Limb (tissue), 2 donors: Measurements from ENCODE around the gene EPAS1.

Source experiments
- DNase-seq, 2 donors: peaks; one replicate each; pipeline ENCODE4 v3.0.0-alpha.2; 2016; ENCODE audit errors: extremely low spot score in 2 of 2

Gene EPAS1

DNA sequence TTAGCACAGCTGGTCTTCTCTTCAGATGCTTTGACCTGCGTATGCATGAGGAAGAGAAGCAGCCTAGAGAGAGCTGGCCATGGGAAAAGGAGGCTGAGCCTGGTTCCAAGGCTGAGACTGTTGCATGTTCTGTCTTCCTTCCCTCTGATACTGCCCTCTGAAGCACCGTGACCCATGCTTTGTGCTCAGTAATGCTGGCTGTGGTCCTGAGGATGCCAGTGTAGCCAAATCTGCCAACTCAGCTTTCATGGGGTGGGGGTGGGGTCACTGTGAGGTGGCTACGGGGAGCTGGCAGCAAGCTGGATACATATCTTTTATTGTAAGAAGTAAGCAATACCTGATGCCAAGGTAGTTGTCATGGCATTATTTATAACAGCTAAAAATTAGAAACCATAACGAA, 41.5 kb downstream of the EPAS1 start:
- no peak for DNase-seq

DNA sequence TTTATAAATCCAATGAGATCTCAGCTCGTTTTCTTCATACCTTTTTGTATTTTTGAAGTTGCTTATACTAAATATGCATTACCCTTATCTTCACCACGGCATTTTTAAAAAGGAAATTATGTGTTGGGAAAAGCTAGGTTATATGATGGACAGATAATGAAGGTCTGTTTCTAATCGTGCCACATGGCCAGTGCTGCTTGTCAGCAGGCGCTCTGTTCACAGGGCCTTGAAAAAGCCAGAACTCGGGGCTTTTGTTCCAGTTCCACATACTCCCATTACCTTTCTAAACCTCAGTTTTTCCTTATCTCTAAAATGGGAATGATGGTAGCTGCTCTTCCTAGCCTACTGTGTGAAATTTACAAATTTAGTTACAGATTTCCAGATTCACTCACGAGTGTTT, 42.0 kb downstream of the EPAS1 start:
- no peak for DNase-seq

DNA sequence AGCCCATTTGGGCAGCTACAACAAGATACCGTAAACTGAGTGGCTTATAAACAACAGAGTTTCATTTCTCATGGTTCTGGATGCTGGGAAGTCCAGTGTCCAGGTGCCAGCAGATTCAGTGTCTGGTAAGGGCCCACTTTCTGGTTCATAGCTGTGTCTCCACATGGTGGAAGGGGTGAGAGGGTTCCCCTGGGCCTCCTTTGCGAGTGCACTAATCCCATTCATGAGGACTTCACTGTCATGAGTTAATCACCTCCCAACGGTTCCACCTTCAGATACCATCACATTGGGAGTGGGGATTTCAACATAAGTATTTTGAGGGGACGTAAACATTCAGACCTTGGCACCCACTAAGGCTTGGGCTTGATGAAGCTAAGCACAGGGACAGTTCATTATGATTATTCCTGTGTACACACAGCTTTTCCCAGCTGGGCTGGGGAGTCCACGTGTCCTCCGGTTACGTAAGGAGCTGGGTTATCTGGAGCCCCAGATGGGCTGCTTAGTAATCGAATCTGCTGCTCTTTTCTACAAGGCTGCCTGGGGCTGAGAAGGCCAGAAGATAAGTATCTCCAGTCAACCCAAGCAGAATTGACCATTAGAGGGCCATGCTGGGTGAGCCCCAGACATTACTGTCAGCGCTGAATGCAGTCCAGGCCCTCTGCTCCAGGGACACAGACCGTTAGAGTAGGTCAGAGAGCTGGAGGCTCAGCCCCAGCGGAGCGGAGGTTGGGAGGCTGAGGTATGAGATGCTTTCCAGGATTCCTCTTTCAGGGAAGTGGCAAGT, 42.7 kb downstream of the EPAS1 start:
- DNase-seq = peak in 1 of 2 donors; percentile 18

DNA sequence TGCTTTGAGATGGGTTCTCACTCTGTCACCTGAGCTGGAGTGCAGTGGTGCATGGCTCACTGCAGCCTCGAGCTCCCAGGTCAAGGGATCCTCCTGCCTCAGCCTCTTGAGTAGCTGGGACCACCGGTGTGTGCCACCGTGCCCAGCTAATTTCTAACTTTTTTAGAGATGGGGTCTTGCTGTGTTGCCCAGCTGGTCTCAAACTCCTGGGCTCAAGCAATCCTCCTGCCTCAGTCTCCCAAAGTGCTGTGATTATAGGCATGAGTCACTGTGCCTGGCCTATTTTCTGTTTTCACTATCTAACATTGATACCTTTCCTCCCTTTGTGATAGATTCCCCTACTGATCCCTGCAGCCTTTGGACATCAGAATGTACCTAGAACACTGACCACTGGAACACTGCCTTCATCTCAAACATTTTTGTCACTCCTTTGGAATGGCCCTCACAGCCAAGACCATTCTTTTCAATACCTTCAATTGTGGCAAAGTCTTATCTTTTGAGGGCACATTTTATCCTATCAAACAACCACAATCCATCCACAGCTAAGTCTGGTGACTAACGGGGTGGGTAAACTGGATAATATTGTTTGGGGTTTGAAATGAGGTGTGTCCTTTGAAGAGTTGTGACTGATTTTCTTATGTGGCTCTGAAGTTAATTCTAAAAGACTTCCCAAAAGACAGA, 43.7 kb downstream of the EPAS1 start:
- DNase-seq = no peak

DNA sequence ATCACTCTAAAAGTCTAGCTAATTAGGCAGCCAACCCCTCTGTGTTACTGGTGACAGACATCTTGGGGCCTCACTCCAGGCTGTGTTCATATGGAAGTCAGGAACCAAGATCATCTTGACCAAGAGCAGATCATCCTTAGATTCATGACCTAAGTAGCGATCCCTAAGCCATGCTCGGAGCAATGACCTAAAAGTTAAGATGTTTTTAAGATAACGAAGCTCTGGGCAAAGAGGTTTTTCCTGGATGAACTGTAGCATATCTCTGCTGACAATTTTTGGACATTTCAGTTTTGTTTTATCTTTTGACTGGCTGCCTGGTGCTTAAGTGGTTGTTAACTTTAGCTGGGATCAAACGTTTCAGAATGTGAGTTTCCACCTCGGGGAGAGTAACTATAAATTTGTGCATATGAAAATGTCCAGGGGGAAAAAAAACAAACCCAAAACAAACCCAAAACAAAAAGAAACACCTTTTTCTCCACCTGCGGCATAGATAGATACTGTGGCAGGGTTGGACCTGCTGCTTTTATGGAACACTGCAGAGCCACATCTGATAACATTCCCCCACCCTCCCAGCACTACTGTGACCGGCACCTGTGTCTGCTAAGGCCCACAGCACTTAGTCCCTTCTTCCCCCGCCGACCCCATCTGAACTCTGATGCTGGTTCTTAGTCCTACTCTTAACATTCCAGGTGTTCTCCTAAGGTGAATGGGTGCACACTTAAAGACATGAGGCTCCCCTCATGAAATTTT, 45.5 kb downstream of the EPAS1 start:
- DNase-seq = no peak

DNA sequence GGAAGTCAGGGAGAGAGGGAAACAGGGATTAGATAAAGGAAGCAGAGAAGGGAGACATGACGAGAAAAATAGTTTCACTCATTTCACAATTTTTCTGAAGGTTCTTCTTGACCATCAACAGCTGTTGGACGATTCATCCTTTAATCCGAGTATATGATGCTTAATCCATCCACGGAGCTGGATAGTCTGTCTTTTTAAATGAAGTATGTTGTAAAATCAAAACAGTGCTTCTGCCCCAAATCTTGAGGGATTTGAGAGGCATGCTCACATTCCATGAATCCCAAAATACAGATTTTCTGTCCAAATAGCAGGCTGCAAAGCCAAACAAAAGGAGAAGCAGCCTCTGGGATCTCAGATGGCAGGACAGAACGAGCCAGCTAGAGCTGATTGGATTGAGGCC, 47.5 kb downstream of the EPAS1 start:
- no peak for DNase-seq

DNA sequence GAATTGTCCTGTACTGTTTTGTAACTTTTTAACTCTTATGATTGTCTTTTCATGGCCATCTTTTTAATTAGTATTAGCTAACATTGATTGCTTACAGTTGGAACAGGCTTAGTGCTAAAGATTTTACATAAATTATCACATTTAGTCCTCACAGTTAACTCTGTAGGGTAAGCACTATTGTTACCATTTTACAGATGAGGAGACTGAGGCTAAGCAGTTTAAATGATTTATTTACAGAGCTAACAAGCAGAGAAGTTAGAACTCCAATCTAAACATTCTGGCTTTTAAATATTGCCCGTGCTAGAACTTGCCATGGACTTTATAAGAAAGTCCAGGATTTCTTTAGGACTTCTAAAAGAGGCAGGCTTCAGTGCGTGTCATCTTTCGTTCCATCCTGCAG, 48.6 kb downstream of the EPAS1 start:
- no peak for DNase-seq

DNA sequence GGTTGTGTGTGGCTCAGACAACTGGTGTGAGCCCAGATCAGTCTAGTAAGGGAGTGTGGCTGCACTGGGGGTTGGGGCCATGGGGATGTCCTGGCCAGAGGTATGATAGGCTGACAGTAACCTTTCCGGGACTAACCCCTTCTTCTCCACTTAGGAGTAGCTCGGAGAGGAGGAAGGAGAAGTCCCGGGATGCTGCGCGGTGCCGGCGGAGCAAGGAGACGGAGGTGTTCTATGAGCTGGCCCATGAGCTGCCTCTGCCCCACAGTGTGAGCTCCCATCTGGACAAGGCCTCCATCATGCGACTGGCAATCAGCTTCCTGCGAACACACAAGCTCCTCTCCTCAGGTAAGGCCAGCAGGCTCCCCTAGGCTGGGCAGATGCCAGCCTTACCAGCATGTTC, 49.5 kb downstream of the EPAS1 start:
- DNase-seq = no peak

DNA sequence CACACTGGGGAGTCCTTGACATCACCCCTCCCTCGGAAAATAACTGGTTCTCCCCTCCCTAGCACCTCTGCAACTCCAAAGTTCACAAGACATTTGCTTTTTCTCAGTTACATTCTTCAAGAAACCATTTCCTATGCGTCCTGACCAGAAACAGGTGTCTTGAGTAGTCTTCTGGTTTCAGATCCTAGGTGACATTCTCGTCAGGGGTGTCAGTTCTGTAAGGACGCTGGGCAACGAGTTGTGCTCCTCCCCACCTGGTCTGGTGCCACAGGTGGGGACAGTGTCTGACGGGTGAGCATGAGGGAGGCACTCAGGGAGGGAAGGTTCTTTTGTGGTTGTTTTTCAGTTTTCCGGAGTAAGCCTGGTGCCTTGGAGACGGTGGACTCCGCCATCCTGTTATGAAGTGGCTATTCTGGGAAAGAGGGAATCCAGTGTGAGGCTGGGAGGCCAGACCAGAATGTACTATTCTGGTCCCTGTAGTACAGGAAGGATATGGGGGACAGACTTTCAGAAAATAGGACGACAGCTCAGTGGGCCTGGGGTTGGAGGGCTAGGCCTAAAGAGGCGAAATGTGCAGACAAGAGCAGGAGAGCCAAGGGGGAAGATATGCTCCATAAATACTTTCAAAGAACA, 50.6 kb downstream of the EPAS1 start:
- DNase-seq = no peak

DNA sequence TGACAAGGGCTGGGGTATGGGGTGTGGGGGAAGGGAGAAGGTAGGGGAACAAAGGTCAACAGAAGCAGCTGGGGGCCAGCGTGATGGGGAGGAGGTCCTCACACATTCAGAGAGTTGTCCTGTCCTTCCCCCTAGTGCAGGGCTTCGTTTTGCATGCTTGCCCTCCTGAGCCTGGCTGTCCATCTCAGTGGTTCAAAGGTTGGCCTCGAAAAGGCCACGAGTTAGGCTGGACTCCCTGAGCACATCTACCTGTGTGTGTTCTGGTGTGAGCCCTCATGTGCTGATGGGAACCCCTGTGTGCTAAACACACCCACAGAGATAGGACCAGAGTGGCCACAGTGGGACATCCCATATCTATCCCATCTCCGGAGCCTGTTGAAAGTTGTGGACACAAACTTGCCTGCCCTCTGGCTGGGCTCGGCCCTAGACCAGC, 51.9 kb downstream of the EPAS1 start:
- DNase-seq = no peak

DNA sequence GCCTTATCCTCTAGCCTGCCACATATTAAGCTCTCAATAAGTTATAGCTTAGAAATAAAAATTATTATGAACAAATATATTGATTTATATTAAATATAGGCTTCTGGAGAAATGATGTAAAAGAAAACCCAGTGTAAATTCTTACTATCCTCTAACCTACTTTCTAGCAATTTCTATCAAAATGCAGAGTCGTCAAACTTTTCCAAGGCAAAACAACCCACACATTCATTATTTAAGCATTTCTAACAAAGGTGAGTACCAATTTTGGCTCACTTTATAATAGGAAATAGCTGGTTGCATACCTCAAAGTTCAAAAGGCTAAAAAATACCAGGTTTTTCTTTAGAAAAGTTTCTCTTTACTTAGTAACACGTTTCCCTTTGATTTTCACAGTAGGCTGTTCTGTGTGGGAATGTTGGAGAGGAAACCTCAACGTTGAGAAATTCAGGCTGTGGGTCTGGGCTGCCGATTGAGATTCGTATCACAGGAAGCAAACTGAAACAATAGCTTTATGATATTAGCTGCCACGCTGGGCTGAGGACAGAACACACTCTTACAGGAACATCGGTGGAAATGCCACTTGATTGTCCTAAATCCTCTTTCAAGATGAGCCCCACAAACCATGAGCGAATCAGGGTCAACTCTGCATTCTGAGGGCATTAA, 53.0 kb downstream of the EPAS1 start:
- DNase-seq = no peak

DNA sequence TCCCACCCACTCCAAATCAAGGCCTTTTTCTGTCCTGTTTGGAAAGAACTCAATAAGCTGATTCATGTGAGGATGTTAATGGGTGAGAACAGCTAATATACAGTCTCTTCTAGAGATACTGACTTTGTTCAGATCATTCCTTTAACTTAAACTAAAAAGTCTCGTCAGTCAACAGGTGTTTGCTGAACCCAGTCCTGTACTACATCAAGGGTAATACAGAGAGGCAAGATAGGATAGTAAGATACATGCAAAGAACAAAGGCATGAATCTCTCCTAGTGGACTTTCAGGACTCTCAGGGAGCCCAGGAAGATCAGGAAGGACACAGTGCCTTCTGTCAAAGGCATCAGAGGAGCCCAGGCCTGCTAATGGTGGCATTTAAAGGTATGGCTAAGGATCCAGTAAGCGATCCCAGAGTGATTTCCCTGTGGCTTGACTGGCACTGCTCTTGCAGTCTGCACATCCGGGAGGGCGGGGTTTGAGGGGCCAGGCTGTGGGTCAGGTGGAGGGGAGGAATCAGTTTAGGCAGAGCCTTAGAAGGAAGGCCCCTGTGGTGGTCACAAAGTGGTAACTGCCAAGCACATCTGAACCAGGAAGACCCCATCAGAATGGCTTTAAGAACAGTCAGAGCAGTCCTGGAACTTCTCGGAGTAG, 54.0 kb downstream of the EPAS1 start:
- DNase-seq = no peak

DNA sequence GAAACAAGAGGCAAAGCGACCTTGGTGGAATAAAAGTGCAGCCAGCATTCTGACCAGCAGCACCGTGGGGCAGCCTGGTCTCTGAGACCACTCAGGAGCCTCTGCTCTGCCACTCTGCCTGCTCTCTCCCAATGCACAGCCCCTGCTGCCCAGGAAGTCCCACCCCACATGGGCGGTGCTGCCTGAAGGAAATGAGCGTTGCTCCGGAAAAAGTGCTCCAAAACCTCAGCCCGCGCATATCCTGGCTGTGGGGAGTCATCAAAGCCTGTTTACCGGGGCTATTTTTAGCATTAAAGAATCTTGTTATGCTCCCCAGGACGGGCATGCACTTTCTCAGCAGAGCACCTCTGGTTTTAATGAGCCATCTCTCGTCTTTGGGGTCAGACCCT, 54.5 kb downstream of the EPAS1 start:
- no peak for DNase-seq

DNA sequence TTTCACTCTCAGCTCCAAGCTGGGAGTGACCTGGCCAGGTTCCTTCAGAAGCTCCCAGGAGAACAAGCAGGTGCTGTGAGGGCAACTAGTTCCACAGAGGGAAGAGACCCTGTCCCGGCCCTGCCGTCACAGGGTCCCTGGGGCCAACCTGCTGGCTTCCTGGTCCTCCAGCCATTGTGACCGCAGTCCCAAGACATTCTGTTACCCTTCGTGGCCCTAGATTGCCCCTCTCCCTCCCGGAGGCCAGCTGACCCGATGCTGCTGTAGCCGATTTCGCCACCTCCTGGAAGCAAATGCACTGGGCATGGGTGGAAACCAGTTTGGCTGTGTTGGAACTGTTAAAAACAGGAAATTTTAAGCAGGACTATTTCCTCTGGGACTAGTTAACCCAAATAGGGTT, 55.4 kb downstream of the EPAS1 start:
- no peak for DNase-seq

DNA sequence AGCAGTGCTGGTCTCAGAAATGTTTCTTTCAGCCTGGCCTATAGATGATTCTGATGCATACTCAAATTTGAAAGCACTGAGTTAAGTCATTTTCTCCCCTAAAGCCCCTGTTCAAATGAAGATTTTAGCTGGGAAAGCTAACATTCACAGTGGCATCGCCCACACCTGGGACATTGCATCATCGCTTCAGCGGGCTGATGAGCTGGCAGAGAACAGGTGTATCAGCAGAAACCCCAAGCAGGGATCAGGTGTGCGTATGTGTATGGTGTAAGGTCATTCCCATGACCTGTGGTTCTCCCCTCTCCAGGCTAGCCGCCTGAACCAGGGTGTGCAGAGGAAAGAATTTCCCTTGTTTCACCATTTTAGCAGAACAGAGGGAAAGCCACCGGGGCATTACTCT, 56.3 kb downstream of the EPAS1 start:
- DNase-seq = no peak

DNA sequence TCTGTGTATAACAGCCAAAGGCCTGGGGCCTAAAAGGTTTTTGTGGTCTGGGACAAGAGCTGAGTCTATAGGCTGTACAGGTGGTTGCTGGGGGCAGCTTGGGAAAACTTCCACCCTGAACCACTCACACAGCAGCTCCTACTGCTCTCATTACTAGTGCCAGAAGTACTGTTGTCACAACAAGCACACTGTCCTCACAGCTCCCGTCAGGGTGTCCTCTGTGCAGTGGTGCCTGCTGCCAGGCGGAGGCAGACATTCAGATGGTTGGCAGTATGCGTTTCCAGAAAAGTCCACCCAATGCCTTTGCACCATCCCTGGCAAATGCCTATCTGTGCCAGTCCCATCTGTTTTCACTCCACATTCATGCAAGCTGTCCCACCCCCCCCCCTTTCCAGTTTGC, 58.5 kb downstream of the EPAS1 start:
- DNase-seq = no peak

DNA sequence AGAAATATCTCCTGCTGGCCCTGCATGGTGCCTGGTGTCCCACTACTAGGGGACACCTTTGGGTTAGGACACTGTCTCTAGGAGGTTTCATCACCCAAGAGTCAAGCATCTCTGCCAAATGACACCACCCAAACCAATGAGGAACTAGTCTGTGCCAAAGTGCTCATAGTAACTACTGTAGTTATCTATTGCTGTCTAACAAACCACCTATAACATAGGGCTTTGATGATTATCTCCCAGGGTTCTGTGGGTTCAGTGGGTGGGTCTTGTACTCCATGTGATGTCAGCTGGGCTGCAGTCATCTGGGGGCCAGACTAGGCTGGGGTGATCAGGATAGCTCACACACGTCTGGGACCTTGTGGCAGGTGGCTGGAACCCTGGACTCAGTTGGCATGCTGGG, 59.8 kb downstream of the EPAS1 start:
- no peak for DNase-seq

DNA sequence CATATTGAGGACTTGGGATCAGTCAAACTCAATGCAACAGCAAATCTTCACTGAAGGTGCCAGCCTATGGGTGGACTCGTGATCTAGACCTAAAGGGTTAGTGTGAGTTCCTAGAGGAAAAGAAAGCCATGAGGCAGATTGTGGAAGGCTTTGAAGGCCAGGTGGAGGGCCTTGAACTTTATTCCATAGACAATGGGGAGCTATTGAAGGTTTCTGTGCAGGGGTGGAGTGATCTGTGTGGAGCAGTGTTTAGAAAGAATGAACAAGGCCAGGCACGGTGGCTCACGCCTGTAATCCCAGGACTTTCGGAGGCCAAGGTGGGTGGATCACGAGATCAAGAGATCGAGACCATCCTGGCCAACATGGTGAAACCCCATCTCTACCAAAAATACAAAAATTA, 61.5 kb downstream of the EPAS1 start:
- no peak for DNase-seq

DNA sequence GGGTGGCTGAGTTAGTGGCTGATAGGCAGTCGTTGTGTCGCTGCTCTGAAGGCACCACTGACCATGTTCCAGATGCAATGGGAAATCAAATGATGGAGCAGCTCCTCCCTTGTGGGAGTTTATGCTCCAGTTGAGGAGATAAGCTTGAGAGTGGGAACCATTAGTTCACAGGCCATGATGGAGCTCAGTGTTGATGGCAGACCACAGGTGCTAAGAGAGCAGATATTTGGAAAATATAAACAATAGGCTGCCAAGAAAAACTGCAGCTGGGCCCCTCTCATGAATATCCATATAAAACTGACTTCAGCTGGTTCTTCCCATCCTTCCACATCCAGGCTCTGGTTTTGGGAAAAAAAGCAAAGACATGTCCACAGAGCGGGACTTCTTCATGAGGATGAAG, 63.1 kb downstream of the EPAS1 start:
- no peak for DNase-seq

DNA sequence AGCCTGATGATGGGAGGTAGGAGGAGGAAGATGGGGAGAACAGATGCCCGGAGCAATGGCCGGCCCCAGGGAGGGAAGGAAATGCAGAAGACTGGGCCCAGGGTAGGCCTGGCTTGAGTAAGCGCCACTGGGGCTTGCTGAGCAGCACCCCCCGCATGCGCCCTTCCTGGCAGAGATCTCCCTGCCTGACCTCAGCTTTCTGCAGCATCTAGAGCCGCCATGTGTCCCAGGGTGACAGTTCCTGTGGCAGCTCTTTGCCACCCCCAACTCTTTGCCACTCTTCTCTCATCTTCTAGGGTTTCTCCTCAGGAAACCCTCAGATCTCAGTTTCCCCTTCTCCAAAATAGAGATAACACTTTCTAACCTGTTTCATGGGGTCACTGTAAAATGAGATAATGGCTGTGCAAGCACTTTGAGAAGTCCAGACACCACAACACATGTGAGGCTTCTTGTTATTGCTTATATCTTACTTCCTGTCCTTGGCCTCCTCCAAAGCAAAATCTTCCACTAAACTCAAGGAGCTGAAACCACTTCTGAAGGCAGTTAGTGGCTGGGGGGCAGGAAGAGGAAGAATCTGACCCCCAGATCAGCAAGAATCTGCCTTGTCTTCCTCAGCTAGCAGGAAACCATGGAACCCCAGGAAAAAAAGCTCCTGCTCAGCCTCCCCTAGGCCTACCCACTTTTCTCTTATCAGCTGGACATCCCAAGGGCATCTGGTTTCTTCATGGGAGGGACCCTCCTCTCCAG, 64.9 kb downstream of the EPAS1 start:
- DNase-seq = no peak
